ENCODE results near the gene PDE9A. TPM values are rescaled to one million over a fixed set of nuclear protein-coding genes. Genes with fewer than 3 reads are reported as not detected.

The PDE9A gene
- total RNA-seq, 4 donors from 2014 or later = 29.2 to 68.4 (median 40.4) TPM

DNA sequence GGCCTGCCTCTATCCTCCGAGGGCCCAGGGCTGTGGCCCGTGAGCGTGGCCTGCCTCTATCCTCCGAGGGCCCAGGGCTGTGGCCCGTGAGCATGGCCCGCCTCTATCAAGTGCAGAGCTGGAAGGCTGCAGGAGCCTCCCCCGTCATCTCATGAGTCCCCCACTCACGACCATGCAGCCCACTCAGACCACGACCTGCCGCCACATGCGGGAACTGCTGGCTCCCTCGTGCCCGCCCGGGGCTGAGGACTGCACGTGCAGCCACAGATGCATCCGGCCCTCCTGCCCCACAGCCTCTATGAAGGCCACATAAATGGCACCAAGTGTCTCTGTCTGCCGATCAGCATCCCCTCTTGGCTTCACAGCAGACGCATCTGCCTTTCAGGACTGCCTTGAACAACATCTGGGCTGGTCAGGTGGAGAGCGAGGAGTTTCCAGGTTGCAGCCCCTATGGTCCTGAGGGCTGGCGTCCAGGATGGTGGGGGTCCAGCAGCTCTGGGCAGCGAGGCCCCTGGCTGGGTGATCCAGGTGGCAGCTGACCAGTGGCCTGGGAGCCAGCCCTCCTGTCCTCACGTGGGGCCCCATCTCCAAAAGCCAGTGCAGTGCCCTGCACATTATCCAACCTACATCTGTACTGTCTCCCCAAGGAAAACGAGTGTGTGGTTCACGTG lies 103.3 kb downstream of the PDE9A start:
- 87% methylated on average over 17 of the region's 24 CpGs for WGBS
- no peak for TF ChIP-seq POLR2AphosphoS5 (IDR thresholded peaks at IDR 0.05)
- no peak for TF ChIP-seq EP300 (IDR thresholded peaks at IDR 0.05)
- TF ChIP-seq POLR2A (IDR thresholded peaks at IDR 0.05; ENCODE audit: low read depth) = no peak
- TF ChIP-seq, protein P1, sequence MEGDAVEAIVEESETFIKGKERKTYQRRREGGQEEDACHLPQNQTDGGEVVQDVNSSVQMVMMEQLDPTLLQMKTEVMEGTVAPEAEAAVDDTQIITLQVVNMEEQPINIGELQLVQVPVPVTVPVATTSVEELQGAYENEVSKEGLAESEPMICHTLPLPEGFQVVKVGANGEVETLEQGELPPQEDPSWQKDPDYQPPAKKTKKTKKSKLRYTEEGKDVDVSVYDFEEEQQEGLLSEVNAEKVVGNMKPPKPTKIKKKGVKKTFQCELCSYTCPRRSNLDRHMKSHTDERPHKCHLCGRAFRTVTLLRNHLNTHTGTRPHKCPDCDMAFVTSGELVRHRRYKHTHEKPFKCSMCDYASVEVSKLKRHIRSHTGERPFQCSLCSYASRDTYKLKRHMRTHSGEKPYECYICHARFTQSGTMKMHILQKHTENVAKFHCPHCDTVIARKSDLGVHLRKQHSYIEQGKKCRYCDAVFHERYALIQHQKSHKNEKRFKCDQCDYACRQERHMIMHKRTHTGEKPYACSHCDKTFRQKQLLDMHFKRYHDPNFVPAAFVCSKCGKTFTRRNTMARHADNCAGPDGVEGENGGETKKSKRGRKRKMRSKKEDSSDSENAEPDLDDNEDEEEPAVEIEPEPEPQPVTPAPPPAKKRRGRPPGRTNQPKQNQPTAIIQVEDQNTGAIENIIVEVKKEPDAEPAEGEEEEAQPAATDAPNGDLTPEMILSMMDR (IDR thresholded peaks at IDR 0.05) = no peak
- Histone ChIP-seq H3K27me3 (no peaks in the 10 kb centered on the region), H3K4me1 (peaks cover 0 to 23% (median 14%) of the 10 kb centered on the region in 4 donors), H3K36me3 (peaks cover 5 to 74% (median 37%) of the 10 kb centered on the region in 4 donors), H3K4me3 (no peak overlapping the region), H3K27ac (replicated peaks in 1 of 4) (no peak overlapping the region), H3K9me3 (no peaks in the 10 kb centered on the region)
- intact Hi-C loops (cut with DNase I) = no loop called here
- no peak for DNase-seq (ENCODE audit: extremely low spot score)

DNA sequence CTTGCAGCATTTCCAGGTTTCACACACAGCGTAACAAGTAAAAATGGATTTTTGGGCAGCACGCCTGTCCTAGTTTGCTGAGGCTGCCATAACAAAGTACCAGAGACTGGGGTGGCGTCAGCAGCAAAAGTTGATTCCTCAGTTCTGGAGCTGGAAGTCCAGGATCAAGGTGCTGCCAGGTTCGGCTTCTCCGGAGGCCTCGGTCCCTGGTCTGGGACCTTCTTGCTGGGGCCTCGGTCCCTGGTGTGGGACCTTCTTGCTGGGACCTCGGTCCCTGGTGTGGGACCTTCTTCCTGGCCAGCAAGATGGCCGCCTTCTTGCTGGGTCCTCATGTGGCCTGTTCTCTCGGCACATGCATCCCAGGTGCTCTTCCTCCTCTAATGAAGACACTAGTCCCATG lies 104.0 kb downstream of the PDE9A start:
- Histone ChIP-seq H3K9me3 (no peaks in the 10 kb centered on the region), H3K27ac (replicated peaks in 1 of 4) (no peak overlapping the region), H3K4me3 (no peak overlapping the region), H3K27me3 (no peaks in the 10 kb centered on the region), H3K36me3 (peaks cover 11 to 74% (median 44%) of the 10 kb centered on the region in 4 donors), H3K4me1 (peaks cover 0 to 16% (median 7%) of the 10 kb centered on the region in 4 donors)
- 94% methylated on average over 5 of the region's 10 CpGs for WGBS
- no peak for DNase-seq (ENCODE audit: extremely low spot score)
- TF ChIP-seq EP300 (IDR thresholded peaks at IDR 0.05) = no peak
- TF ChIP-seq POLR2A (IDR thresholded peaks at IDR 0.05; ENCODE audit: low read depth) = no peak
- intact Hi-C loops (cut with DNase I) = no loop called here

DNA sequence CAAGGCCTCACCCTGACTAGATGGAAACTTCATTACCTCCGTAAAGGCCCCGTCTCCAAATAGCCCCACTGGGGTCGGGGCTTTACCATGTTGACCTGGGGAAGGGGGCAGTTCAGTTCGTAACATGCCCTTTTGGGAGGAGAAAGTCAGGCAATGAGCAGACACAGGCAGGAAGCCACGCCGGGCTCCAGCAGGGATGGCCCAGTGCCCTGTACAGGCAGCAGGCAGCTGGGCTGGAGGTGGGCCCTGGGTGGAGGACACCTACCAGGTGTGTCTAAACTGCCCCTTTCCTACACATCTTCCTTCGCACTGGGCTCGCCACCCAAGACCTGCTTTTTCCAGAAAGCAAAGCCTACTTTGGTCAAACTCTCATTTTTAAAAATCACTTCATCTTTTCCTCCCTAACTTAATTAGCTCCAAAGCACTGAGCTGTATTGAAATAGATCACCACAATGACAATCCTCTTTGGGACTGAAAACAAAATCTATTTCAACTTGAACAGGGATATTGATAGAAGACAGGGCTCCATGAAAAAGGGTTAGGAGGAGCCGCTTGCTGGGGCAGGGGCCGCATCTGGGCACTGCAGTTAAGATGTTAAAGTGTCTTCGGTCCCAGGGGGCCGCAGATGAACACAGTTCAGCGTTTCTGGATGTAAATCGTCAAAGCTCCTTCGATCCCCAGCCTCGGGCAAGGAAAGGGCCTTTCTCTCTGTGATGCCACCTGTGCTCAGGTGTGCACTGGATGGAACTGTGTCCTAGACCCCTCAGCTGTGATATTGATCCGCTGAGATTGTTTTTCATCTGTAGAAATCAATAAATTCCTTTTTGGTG lies 104.6 kb downstream of the PDE9A start:
- WGBS = 92% methylated on average over 16 of the region's 17 CpGs
- TF ChIP-seq EP300 (IDR thresholded peaks at IDR 0.05) (no peak), POLR2A (IDR thresholded peaks at IDR 0.05; ENCODE audit: low read depth) (no peak), POLR2AphosphoS5 (IDR thresholded peaks at IDR 0.05) (no peak)
- TF ChIP-seq, protein P1 (IDR thresholded peaks at IDR 0.05) = no peak
- H3K27me3 ChIP-seq = no peaks in the 10 kb centered on the region
- intact Hi-C loops (cut with DNase I) = no loop called here
- H3K36me3 ChIP-seq = peaks cover 11 to 78% (median 46%) of the 10 kb centered on the region in 4 donors
- H3K9me3 ChIP-seq = no peaks in the 10 kb centered on the region
- H3K4me1 ChIP-seq = peaks cover 0 to 14% (median 5%) of the 10 kb centered on the region in 4 donors
- no peak overlapping the region for H3K27ac ChIP-seq (replicated peaks in 1 of 4)
- no peak overlapping the region for H3K4me3 ChIP-seq
- DNase-seq (ENCODE audit: extremely low spot score) = no peak

DNA sequence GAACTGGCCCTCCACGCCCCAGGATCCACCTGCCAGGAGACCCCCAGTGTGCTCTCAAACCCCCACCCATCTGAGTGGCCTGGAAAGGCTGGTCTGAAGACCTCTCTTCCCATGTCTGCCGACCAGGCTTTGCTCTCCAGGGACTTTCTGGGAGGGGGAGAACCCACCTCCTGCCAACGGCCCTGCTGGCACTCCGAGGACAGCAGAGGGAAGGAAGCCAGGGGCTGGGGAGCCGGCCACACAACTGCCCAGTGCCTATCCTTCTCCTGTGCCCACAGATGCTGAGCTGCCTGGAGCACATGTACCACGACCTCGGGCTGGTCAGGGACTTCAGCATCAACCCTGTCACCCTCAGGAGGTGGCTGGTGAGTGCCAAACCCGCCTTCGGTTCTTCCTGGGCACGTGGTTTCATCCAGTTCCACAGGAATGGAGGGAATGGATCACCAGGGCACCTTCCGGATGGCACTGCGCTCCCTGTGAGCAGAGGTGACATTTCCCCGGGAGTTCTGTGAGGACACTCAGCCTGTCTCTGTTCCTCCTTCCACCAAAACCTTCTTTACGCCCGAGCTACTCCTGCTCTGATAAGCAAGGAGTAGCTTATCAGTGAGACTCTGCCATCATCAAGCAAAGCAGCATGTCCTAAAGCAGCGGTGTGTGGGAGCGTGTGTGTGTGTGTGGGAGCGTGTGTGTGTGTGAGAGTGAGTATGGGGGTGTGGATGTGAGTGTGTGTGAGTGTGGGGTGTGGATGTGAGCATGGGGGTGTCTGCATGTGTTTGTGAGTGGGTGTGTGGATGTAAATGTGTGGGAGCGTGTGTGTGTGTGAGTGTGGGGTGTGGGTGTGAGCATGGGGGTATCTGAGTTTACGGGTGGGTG lies 105.5 kb downstream of the PDE9A start:
- Histone ChIP-seq H3K36me3 (peaks cover 15 to 85% (median 49%) of the 10 kb centered on the region in 4 donors), H3K4me3 (no peak overlapping the region), H3K27ac (replicated peaks in 1 of 4) (no peak overlapping the region), H3K9me3 (no peaks in the 10 kb centered on the region), H3K27me3 (no peaks in the 10 kb centered on the region), H3K4me1 (peaks cover 0 to 14% (median 5%) of the 10 kb centered on the region in 4 donors)
- WGBS = 82% methylated on average over 15 of the region's 20 CpGs
- TF ChIP-seq, protein P1 (IDR thresholded peaks at IDR 0.05) = no peak
- TF ChIP-seq EP300 (IDR thresholded peaks at IDR 0.05) (no peak), POLR2A (IDR thresholded peaks at IDR 0.05; ENCODE audit: low read depth) (no peak), POLR2AphosphoS5 (IDR thresholded peaks at IDR 0.05) (no peak)
- DNase-seq (ENCODE audit: extremely low spot score) = no peak
- intact Hi-C loops (cut with DNase I) = no loop called here

All from esophagus muscularis mucosa (tissue), 4 donors.